ENCODE results near the gene HECTD4.

- TF ChIP-seq POLR2A (IDR thresholded peaks at IDR 0.05) = no peak
- TF ChIP-seq CTCF (IDR thresholded peaks at IDR 0.05) = no peak
These were observed 125.5 kb downstream of the HECTD4 start for GRCh38 chr12:112256780-112257179.

Measured in body of pancreas (tissue), 4 donors.